H9 (cell line): ENCODE data around the gene IL9. TPM values are rescaled to one million over a fixed set of nuclear protein-coding genes. Genes with fewer than 3 reads are reported as not detected.

ENCODE experiments used
- DNase-seq: peaks from one replicate; pipeline ENCODE4 v3.0.0-alpha.2; 2017
- H2AFZ ChIP-seq: one replicate; pipeline ENCODE4 v1.6.1; 2013; ENCODE audit warnings: mild to moderate bottlenecking, low read length, control low read depth, moderate library complexity
- H2AK5ac ChIP-seq: 2 replicates; pipeline ENCODE4 v1.6.1; 2013; ENCODE audit warnings: low read length, control low read depth, mixed read lengths; ENCODE audit not compliant: insufficient read length
- H2BK120ac ChIP-seq: one replicate; pipeline ENCODE4 v1.6.1; 2013; ENCODE audit warnings: low read depth, mild to moderate bottlenecking, low read length, control low read depth, inconsistent platforms; ENCODE audit not compliant: poor library complexity, severe bottlenecking
- H2BK12ac ChIP-seq: 2 replicates; pipeline ENCODE4 v1.6.1; 2013; ENCODE audit warnings: low read length, control low read depth, mixed read lengths, low read depth; ENCODE audit not compliant: insufficient read length
- H2BK15ac ChIP-seq: 2 replicates; pipeline ENCODE4 v1.6.1; 2013; ENCODE audit warnings: low read depth, low read length, control low read depth
- H2BK20ac ChIP-seq: one replicate; pipeline ENCODE4 v1.6.1; 2013; ENCODE audit warnings: low read depth, mild to moderate bottlenecking, low read length, control low read depth, inconsistent platforms; ENCODE audit not compliant: poor library complexity, severe bottlenecking
- H2BK5ac ChIP-seq: 2 replicates; pipeline ENCODE4 v1.6.1; 2013; ENCODE audit warnings: low read length, control low read depth, mixed read lengths; ENCODE audit not compliant: insufficient read length
- H3K14ac ChIP-seq: 2 replicates; pipeline ENCODE4 v1.6.1; 2013; ENCODE audit warnings: low read length, control low read depth; ENCODE audit not compliant: insufficient read depth
- H3K18ac ChIP-seq: 2 replicates; pipeline ENCODE4 v1.6.1; 2013; ENCODE audit warnings: low read depth, mild to moderate bottlenecking, mixed read lengths, low read length, control low read depth; ENCODE audit not compliant: insufficient read length
- H3K23ac ChIP-seq: 2 replicates; pipeline ENCODE4 v1.6.1; 2013; ENCODE audit warnings: low read length, control low read depth, mixed read lengths, low read depth; ENCODE audit not compliant: insufficient read length
- H3K23me2 ChIP-seq: 2 replicates; pipeline ENCODE4 v1.6.1; 2013; ENCODE audit warnings: low read depth, mild to moderate bottlenecking, mixed read lengths, low read length, control low read depth; ENCODE audit not compliant: insufficient read length, poor library complexity, severe bottlenecking
- H3K27ac ChIP-seq: 2 replicates; pipeline ENCODE4 v1.5.1; 2013; ENCODE audit warnings: low read length, control low read depth, mixed read lengths, low read depth; ENCODE audit not compliant: insufficient read length
- H3K27me3 ChIP-seq: 2 replicates; pipeline ENCODE4 v1.6.1; 2013; ENCODE audit warnings: low read length, control low read depth, inconsistent platforms; ENCODE audit not compliant: insufficient read depth
- H3K4ac ChIP-seq: 2 replicates; pipeline ENCODE4 v1.6.1; 2013; ENCODE audit warnings: low read depth, mild to moderate bottlenecking, control low read depth, inconsistent platforms, low read length, moderate library complexity
- H3K4me1 ChIP-seq: 2 replicates; pipeline ENCODE4 v1.6.1; 2013; ENCODE audit warnings: low read length, control low read depth, inconsistent platforms; ENCODE audit not compliant: insufficient read depth
- H3K4me2 ChIP-seq: 2 replicates; pipeline ENCODE4 v1.6.1; 2013; ENCODE audit warnings: low read length, control low read depth, mixed read lengths; ENCODE audit not compliant: insufficient read length, insufficient read depth
- H3K56ac ChIP-seq: 2 replicates; pipeline ENCODE4 v1.6.1; 2013; ENCODE audit warnings: low read depth, mild to moderate bottlenecking, mixed read lengths, low read length, control low read depth; ENCODE audit not compliant: insufficient read length
- H3K79me1 ChIP-seq: 2 replicates; pipeline ENCODE4 v1.6.1; 2013; ENCODE audit warnings: low read depth, mild to moderate bottlenecking, moderate library complexity, low read length, control low read depth, inconsistent platforms; ENCODE audit not compliant: insufficient read depth, poor library complexity, severe bottlenecking
- H3K79me2 ChIP-seq: 2 replicates; pipeline ENCODE4 v1.6.1; 2013; ENCODE audit warnings: low read length, control low read depth, inconsistent platforms; ENCODE audit not compliant: insufficient read depth
- H3K9ac ChIP-seq: 2 replicates; pipeline ENCODE4 v1.6.1; 2013; ENCODE audit warnings: low read length, control low read depth, mixed read lengths; ENCODE audit not compliant: insufficient read length; ENCODE audit errors: extremely low read depth
- H3K9me3 ChIP-seq: one replicate; pipeline ENCODE4 v1.6.1; 2013; ENCODE audit warnings: low read depth, low read length, inconsistent platforms; ENCODE audit not compliant: control insufficient read depth
- H3T11ph ChIP-seq: one replicate; pipeline ENCODE4 v1.6.1; 2013; ENCODE audit warnings: mild to moderate bottlenecking, low read length, control low read depth, inconsistent platforms
- H4K20me1 ChIP-seq: one replicate; pipeline ENCODE4 v1.6.1; 2013; ENCODE audit not compliant: control insufficient read depth, insufficient read length, insufficient read depth
- H4K5ac ChIP-seq: 2 replicates; pipeline ENCODE4 v1.6.1; 2013; ENCODE audit warnings: low read depth, mild to moderate bottlenecking, mixed read lengths, low read length, control low read depth; ENCODE audit not compliant: insufficient read length
- H4K8ac ChIP-seq: replicated peaks from 2 replicates; pipeline ENCODE4 v1.6.1; 2013; ENCODE audit warnings: low read length, control low read depth, mixed read lengths, low read depth; ENCODE audit not compliant: insufficient read length
- H4K91ac ChIP-seq: 2 replicates; pipeline ENCODE4 v1.6.1; 2013; ENCODE audit warnings: low read depth, mild to moderate bottlenecking, moderate library complexity, mixed read lengths, low read length, control low read depth; ENCODE audit not compliant: insufficient read length
- H3K27ac Mint-ChIP-seq, 3 experiments: 2 replicates in 2 of 3; 3 replicates in 1 of 3; pipeline ENCODE4 v1.8.0; 2020 to 2021; ENCODE audit warnings: mixed read lengths in 3 of 3, mild to moderate bottlenecking in 1 of 3, moderate library complexity in 1 of 3
- H3K27me3 Mint-ChIP-seq: 2 replicates; pipeline ENCODE4 v1.8.0; 2021; ENCODE audit warnings: low read depth, mild to moderate bottlenecking, moderate library complexity, mixed read lengths
- H3K36me3 Mint-ChIP-seq, 3 experiments: 2 replicates in 2 of 3; 3 replicates in 1 of 3; pipeline ENCODE4 v1.8.0; 2020 to 2021; ENCODE audit warnings: low read depth in 3 of 3, mixed read lengths in 3 of 3; ENCODE audit not compliant: insufficient read depth in 1 of 3
- H3K4me1 Mint-ChIP-seq, 2 experiments: 2 replicates each; pipeline ENCODE4 v1.8.0; 2020; ENCODE audit warnings: mixed read lengths in 2 of 2
- H3K4me3 Mint-ChIP-seq, 2 experiments: 2 replicates in 1 of 2; 3 replicates in 1 of 2; pipeline ENCODE4 v1.8.0; 2020 to 2021; ENCODE audit warnings: mild to moderate bottlenecking in 2 of 2, mixed read lengths in 2 of 2, moderate library complexity in 1 of 2
- H3K9me3 Mint-ChIP-seq, 2 experiments: 2 replicates in 1 of 2; 3 replicates in 1 of 2; pipeline ENCODE4 v1.8.0; 2020; ENCODE audit warnings: mild to moderate bottlenecking in 2 of 2, mixed read lengths in 2 of 2, moderate library complexity in 1 of 2
- WGBS: extraction: QIAGEN DNeasy Blood & Tissue Kit; methylation state at CpG from one replicate; pipeline ENCODE4 v1.1.7; 2013; ENCODE audit warnings: missing lambda C conversion rate, low lambda C conversion rate, mixed read lengths; ENCODE audit not compliant: insufficient read length; ENCODE audit errors: extremely low coverage; 5-methylcytosine and 5-hydroxymethylcytosine counted together
- total RNA-seq: library from RNA; stranded (reverse); gene quantifications from 2 replicates; pipeline ENCODE4 v1.2.1, GENCODE V29; 2021
- TF ChIP-seq, protein P1 (sequence below): fragments of 200-600 bp; sonication (generic); conservative IDR thresholded peaks from 3 replicates; pipeline ENCODE4 v1.8.0; 2021; ENCODE audit warnings: antibody characterized with exemption, mild to moderate bottlenecking

The IL9 gene
- total RNA-seq, 1 experiment from 2014 or later, result not detected

DNA sequence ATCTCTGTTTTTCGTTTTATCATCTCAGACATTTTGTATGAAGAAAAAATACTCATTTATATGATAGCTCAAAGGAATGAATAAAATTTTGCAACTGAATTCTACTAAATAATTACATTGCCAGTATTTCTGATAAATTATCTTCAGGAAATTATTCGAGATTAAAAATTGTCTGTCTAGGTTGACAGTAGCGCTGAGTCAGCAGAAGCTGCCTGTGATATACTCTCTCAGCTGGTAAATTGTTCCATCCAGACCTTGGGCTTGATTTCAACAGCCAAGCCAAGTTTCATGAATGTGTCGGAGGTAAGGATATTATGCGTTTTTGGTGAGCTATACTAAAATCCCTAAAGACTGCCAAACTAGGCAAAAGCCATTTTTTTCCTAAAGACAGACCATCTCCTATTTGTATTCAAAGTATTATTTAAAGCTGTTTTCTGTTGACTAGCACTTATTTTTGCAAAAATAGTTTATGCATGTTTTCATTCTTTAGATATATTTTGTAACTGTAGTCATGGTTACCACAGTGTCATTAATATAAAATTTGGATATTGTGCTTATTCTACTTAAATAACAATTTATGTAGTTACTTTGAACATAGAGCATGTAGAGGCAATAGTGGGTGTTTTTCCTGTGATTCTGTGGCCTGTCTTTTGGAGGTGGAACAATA lies 41.7 kb upstream of the IL9 start:
- no peak overlapping the region for H3K9ac ChIP-seq
- no peak overlapping the region for H3K18ac ChIP-seq
- H3K79me1 ChIP-seq, result no peaks in the 10 kb centered on the region
- DNase-seq, result no peak
- H3K27me3 Mint-ChIP-seq, result peaks cover 44% of the 10 kb centered on the region
- no peak overlapping the region for H3K14ac ChIP-seq
- H3T11ph ChIP-seq, result no peak overlapping the region
- H3K27me3 ChIP-seq, result peaks cover under 1% of the 10 kb centered on the region; the same call in 1 of the 2 replicates
- H4K91ac ChIP-seq, result no peak overlapping the region
- no peak overlapping the region for H3K4me3 Mint-ChIP-seq
- H2AFZ ChIP-seq, result no peak overlapping the region
- no peaks in the 10 kb centered on the region for H3K4me1 ChIP-seq
- H3K9me3 Mint-ChIP-seq, result no peaks in the 10 kb centered on the region
- H3K4me1 Mint-ChIP-seq, result peaks cover 0 to 1% of the 10 kb centered on the region in 2 experiments; a peak in 3 of 4 replicates
- no peak overlapping the region for H3K27ac ChIP-seq
- no peaks in the 10 kb centered on the region for H4K20me1 ChIP-seq
- H3K56ac ChIP-seq, result no peak overlapping the region
- H3K36me3 Mint-ChIP-seq, result no peaks in the 10 kb centered on the region
- no peak overlapping the region for H2BK5ac ChIP-seq
- no peak overlapping the region for H3K23ac ChIP-seq
- no peak overlapping the region for H2BK20ac ChIP-seq
- no peak overlapping the region for H3K4ac ChIP-seq
- no peak overlapping the region for H4K8ac ChIP-seq
- no peak overlapping the region for H3K4me2 ChIP-seq
- H2BK12ac ChIP-seq, result no peak overlapping the region
- WGBS, result no CpG with 5 or more reads among the region's 5 CpGs
- H3K27ac Mint-ChIP-seq, result no peak overlapping the region
- H2BK120ac ChIP-seq, result no peak overlapping the region
- H3K23me2 ChIP-seq, result no peaks in the 10 kb centered on the region
- H2BK15ac ChIP-seq, result no peak overlapping the region
- no peak overlapping the region for H2AK5ac ChIP-seq
- TF ChIP-seq, protein P1, sequence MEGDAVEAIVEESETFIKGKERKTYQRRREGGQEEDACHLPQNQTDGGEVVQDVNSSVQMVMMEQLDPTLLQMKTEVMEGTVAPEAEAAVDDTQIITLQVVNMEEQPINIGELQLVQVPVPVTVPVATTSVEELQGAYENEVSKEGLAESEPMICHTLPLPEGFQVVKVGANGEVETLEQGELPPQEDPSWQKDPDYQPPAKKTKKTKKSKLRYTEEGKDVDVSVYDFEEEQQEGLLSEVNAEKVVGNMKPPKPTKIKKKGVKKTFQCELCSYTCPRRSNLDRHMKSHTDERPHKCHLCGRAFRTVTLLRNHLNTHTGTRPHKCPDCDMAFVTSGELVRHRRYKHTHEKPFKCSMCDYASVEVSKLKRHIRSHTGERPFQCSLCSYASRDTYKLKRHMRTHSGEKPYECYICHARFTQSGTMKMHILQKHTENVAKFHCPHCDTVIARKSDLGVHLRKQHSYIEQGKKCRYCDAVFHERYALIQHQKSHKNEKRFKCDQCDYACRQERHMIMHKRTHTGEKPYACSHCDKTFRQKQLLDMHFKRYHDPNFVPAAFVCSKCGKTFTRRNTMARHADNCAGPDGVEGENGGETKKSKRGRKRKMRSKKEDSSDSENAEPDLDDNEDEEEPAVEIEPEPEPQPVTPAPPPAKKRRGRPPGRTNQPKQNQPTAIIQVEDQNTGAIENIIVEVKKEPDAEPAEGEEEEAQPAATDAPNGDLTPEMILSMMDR, result no peak
- H4K5ac ChIP-seq, result no peak overlapping the region
- H3K9me3 ChIP-seq, result no peaks in the 10 kb centered on the region
- H3K79me2 ChIP-seq, result no peaks in the 10 kb centered on the region
